LHCN-M2 (cell line): Measurements from ENCODE around the gene ARID3A. TPM values are rescaled to one million over a fixed set of nuclear protein-coding genes. Genes with fewer than 3 reads are reported as not detected.
"Not testable (repeated sequence)": the region's sequence is repeated elsewhere in the genome, so short reads cannot be mapped to it uniquely, and the experiment has no call there.

ENCODE experiments used
- DNase-seq: peaks from one replicate; pipeline ENCODE4 v3.0.0-alpha.2; 2012; ENCODE audit warnings: low read depth
- total RNA-seq: library from RNA; depleted of rRNA; stranded (reverse); fragments of >200 nt; gene quantifications from 2 replicates; pipeline ENCODE4 v1.2.3, GENCODE V29; 2014

Gene ARID3A
- total RNA-seq, 1 experiment from 2014 or later = 3.4 TPM

DNA sequence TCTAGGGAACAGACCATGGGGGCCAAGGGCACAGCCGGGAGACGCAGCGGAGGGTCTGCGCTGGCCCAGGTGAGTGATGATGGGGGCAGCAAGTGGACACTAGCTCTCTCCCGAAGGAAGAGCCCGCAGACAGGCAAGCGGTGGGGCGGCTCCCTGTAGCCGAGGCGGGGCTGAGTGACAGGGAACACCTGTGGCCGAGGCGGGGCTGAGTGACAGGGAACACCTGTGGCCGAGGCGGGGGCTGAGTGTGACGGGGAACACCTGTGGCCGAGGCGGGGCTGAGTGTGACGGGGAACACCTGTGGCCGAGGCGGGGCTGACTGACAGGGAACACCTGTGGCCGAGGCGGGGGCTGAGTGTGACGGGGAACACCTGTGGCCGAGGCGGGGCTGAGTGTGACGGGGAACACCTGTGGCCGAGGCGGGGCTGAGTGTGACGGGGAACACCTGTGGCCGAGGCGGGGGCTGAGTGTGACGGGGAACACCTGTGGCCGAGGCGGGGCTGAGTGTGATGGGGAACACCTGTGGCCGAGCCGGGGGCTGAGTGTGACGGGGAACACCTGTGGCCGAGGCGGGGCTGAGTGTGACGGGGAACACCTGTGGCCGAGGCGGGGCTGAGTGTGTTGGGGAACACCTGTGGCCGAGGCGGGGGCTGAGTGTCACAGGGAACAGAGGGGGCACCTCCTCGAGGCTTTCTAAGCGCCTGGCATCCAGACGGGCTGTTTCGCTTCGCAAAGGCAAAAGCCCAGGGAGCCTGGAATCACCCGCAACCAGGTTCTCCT, 34.2 kb upstream of the ARID3A start:
- DNase-seq = not testable (repeated sequence)

GRCh38 chr19:892243-892893, 33.5 kb upstream of the ARID3A start:
- DNase-seq = no peak

GRCh38 chr19:892894-893689, 32.7 kb upstream of the ARID3A start, which contains the start of the genes MED16 and RNU6-9:
MED16 (minus strand) TSS chr19:893187; CDS start chr19:891131, 2,056 bp downstream.
RNU6-9 (plus strand) TSS chr19:893484.
- DNase-seq = peak; percentile 85

DNA sequence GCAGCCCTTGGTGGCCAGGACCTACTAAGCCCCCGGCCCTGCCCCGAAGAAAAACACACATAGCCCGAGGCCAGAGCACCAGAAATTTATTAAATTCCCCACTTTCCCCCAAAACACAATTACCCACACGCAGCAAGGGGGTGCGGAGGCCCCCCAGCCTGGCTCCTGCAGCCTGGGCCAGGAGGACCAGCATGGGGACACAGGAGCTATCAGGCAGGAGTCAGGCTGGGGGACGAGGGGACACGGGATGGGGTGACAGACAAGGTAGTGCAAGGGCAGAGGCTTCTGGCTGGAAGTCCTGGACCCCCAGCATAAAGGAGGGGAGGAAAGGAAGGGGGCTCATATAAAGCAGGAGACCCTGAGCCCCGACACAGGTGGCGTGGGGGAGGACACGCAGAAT, 29.4 kb upstream of the ARID3A start:
- no peak for DNase-seq

- no peak for DNase-seq
Observed at GRCh38 chr19:896999-897398, 28.8 kb upstream of the ARID3A start.

GRCh38 chr19:897442-898039, 28.3 kb upstream of the ARID3A start:
- no peak for DNase-seq

DNA sequence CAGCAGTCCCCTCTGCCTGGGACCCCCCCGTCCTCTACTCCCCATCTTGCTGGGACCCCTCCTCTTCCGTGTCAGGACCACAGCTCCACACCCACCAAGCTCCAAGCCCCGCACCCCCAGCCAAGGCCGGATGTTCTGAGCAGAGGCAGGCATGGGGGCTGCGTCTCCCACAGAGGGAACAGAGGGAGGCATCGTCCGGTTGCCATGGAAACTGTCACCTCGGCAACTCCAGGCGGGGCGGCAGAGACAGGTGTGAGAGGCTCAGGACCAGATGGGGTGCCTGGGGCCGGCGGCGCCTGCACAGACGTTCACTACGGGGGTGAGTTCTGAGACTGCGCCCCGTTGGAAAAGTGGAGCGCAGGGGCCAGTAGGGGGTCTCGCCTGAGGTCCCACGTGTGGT, 27.2 kb upstream of the ARID3A start:
- DNase-seq = peak; percentile 20

DNA sequence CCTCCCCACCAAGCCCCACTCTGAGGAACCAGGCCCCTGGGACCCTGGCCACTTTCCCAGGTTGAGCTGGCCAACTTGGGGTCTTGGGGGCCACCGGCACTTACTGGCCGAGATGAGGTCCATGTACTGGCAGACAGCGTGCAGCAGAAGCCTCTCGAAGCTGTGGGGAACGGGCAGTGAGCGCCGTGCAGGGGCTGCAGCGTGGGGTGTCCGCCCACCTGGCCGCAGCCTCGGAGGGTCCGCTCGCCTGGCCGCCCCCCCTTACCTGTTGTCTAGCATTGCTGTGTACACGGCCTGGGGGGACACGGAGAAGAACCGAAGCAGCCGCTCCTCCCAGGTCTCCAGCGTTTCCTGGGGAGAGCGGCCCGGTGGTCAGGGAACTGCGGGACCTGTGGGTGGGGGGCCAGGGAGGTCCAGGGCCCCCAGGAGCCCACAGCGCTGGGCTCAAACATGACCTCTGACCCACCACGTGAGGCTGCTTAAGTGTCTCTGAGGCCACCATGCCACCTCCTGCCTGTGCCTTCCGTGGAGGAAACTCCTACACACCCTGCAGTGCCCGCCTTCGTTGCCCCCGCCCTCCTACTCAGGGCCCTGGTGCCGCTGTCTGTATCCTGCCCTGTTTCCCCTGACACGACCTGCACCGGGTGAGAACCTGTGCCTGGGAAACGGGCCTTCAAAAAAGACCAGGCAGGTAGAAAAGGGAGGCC, 26.3 kb upstream of the ARID3A start:
- DNase-seq = no peak

DNA sequence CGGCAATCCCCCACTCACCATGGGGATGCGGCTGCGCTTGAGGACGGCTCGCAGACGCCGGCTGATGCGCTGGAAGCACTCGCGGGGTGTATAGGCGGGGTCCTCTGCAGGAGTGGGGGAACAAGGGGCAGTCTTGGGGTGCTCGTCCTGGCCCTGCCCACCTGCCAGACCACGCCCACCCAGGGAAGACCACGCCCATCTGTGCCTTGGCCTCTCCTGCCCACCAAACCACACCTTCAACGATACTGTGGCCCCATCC, 25.9 kb upstream of the ARID3A start:
- DNase-seq = no peak

DNA sequence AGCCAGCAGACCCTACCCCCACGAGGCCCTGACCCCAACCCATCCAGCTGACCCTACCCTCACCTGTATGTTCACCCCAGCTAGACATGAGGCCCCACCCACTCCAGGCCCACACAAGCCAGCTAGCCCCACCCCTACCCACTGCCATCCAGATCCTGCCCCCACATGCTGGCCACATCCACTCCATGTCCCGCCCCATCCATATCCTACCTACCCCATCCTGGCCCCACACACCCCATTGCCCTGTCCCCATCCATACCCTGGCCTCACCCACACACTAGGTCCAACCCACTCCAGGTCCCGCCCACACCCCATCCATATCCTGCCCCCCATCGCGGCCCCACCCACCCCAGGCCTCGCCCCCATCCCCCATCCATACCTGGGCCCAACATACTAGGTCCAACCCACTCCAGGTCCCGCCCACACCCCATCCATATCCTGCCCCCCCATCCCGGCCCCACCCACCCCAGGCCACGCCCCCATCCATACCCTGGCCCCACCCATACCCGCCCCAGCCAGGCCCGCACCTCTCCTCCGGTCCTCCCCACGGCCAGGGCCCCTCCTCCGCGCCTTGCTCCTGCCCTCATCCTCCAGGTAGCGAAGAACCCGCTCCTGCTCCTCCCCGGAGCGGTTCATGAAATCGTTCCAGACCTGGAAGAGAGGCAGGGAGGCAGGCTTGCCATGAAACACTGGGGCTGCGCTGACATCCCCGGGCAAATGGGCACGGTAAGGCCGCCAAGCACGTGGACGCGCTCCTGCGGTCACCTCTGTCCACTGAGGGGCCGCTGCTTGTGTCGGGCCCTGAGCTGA, 25.3 kb upstream of the ARID3A start:
- DNase-seq = no peak

DNA sequence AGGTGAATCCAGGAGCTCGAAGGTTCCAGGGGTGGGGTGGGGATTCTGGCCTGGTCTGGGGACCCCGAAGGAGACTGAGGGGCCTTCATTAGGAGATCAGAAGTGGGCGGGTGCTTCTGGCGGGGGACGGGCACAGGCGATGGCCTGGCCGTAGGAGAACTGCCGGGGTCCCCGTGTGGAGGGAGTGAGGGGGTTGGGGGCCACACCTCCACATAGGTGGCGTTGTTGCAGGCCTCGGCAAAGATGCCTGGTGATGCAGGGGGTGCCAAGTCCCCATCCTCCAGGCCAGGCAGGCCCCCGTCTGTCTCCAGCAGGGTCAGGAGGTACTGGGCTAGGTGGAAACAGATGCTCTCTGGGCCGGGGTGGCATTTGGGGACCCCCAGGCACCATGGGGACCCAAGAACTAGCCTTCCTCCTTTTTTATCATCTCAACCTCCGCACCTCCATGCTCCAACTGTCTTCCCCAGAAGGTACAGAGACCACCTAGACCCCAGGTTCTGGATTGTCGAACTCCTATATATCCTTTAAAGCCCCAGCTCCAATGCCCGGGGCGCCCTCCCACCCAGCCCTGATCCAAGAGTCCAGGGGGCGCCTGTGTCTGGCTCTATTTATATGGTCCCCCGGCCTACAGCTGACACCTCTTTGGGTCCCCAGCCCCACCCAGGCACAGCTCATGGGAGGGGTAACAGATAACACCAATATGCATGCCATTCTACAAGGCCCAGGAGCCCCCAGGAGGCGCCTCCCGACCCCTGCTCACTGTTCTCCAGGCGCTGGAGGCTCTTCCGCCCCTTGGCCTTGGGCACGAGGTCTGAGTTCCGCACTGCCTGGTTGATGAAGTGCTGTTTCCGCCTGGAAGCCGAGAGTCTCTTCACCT, 24.4 kb upstream of the ARID3A start:
- DNase-seq = no peak

GRCh38 chr19:902093-902370, 23.8 kb upstream of the ARID3A start:
- no peak for DNase-seq

DNA sequence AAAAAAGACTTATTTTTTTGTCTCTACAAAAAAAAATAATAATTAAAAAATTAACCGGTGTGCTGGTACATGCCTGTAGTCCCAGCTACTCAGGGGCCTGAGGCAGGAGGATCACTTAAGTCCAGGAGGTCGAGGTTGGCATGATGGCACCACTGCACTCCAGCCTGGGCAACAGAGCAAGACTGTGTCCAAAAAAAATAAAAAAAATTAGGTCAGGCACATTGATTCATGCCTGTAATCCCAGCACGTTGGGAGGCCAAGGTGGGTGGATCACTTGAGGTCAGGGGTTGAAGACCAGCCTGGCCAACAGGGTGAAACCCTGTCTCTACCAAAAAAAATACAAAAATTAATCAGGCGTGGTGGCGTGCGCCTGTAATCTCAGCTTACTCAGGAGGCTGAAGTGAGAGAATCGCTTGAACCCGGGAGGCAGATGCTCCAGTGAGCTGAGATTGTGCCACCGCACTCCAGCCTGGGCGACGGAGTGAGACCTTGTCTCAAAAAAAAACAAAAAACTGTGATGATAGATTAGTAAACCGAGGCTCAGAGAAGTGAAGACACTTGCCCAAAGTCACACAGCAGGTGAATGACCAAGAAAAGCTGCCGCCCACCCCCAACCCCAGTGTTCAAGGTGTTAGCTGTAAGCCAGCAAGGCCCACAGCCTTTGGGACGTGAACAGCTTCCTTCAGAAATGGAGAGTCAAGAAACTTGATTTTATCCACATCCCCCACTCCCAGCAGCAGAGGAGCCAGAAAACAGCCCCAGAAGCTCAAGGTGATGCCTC, 23.2 kb upstream of the ARID3A start:
- no peak for DNase-seq

- no peak for DNase-seq
Observed at GRCh38 chr19:903266-903797, 22.5 kb upstream of the ARID3A start.

- no peak for DNase-seq
Observed at GRCh38 chr19:904545-904944, 21.3 kb upstream of the ARID3A start.

DNA sequence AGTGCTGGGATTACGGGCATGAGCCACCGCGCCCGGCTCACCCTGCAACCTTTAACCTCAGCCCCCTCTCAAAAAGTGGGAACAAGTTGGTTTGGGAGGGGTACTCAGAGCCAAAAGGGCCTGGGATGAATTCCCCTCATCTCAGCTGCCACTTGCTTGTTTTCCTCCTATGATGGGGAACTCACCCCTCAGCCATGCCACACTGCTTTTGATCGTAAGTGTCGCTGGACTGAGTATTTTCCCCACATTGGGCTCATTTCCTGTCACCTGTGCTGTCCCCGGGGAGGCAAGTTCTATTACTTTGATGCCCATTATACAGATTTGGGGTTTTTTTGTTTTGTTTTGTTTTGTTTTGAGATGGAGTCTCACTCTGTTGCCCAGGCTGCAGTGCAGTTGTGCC, 19.4 kb upstream of the ARID3A start:
- DNase-seq = no peak

DNA sequence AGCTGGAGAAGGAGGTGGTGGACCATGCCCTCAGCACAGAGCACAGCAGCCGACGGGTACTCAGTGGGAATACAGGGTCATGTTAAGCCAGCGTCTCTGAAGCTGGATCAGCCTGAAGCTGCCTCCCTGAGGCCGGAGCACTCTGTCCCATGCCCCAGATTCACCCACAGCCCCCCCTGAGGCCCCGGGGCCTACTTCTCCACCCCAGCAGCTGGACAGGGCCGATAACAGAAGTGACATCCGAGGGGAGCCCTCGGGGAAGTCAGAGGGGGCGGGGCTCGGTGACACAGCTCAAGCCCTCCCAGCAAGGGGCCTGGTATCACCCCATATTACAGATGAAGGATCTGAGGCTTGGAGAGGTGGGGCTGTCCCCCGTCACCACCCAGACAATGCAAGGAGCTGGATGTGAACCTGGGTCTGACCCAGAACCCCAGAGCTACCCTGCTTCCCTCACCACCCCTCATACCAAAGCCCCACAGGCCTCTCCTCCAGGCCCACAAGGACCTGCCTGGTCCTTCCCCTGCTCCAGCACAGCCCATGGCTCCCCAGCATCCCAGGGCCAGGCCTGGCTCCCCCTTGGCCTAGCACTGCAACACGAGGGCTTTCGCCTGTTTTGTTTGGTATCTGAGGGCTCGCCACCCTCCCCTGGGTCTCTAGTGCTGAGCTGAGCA, 18.5 kb upstream of the ARID3A start:
- no peak for DNase-seq
